ENCODE results near the gene C1QTNF12.

Gene C1QTNF12

DNA sequence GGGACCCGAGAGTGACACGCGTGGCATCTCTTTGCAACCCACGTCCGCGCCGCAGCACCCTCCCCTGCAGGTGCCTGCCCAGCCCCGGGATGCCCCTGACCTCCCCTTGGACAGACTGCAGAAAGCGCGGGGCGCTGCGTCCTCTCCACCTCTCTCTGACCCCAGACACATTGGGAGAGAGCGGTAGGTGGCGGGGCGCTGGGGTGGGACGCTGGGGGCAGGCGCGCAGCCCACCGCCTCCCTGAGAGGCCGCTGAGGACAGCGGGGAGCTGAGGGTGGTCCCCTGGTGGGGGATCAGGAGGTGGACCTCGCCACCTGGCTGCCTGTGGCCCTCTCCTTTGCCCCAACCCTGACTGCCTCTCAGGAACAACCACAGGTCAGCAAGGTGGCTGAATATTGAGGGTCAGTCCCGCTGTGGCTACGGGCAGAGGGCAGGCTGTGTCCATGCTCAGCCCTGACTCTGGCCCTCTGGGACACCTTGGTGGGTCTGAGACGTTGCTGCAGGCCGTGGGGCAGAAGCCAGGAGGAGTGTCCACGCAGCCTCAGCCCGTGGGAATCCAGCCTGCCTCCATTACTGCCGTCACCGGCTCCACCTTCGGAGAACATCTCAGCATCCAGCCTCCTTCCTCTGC lies 27.9 kb upstream of the C1QTNF12 start:
- TF ChIP-seq, protein P1, sequence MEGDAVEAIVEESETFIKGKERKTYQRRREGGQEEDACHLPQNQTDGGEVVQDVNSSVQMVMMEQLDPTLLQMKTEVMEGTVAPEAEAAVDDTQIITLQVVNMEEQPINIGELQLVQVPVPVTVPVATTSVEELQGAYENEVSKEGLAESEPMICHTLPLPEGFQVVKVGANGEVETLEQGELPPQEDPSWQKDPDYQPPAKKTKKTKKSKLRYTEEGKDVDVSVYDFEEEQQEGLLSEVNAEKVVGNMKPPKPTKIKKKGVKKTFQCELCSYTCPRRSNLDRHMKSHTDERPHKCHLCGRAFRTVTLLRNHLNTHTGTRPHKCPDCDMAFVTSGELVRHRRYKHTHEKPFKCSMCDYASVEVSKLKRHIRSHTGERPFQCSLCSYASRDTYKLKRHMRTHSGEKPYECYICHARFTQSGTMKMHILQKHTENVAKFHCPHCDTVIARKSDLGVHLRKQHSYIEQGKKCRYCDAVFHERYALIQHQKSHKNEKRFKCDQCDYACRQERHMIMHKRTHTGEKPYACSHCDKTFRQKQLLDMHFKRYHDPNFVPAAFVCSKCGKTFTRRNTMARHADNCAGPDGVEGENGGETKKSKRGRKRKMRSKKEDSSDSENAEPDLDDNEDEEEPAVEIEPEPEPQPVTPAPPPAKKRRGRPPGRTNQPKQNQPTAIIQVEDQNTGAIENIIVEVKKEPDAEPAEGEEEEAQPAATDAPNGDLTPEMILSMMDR (IDR thresholded peaks at IDR 0.05; ENCODE audit: borderline replicate concordance, control extremely low read depth, extremely low read depth, insufficient read depth, missing control alignments) = no peak
- in situ Hi-C loops (cut with MboI; ENCODE audit: low sequenced_read_pairs, unreplicated experiment) = loop anchor here (25.0 kb wide), 1 partner anchor 387 kb away; no protein-coding TSS in a partner anchor
- no peak for DNase-seq (ENCODE audit: low spot score)

DNA sequence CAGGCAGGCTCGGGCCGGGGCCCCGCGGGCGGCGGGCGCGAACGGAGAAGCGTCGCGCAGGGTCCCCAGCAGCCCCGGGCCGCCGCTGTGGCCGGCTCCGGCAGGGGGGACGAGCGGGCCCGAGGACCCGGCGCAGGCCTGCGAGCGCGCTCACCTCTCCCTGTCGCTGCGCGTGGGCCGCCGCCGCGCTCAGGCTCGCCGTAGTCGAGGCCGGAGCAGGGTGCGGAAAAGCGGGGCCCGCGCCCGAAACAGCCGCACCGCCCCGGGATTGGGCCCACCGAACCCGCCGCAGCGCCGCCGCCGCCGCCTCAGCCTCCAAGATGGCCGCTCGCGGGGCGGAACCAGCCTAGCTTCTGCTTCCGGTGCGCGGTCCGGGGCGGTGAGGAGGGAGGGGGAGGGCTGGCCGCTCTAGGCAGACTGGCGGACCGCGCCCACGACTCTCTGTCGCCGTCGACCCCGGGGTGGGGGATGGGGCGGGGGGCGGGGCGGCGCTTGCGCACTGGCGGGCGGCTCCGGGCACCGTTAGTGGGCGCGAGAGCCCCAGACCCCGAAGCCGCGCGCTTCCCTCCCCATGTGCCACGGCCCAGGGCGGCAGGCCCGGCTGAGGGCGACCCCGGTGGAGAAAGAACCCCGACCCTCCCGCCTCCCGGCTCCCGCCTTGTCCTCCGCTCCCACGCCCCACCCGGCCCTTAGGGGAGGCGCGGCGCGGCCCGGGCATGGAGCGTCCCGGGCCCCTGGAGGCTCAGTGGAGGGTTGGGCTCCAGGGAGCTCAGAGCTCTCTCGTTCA lies 27.2 kb upstream of the C1QTNF12 start, which contains the start of gene UBE2J2:
Gene UBE2J2 (minus strand): TSS at position 343 of the 787 bp plus-strand sequence. CDS start 5,862 bp downstream, outside the sequence.
- TF ChIP-seq, protein P1 (IDR thresholded peaks at IDR 0.05; ENCODE audit: borderline replicate concordance, control extremely low read depth, extremely low read depth, insufficient read depth, missing control alignments) = no peak
- peak; percentile 100 for DNase-seq (ENCODE audit: low spot score)
- in situ Hi-C loops (cut with MboI; ENCODE audit: low sequenced_read_pairs, unreplicated experiment) = loop anchor here (25.0 kb wide), 1 partner anchor 386 kb away; no protein-coding TSS in a partner anchor

DNA sequence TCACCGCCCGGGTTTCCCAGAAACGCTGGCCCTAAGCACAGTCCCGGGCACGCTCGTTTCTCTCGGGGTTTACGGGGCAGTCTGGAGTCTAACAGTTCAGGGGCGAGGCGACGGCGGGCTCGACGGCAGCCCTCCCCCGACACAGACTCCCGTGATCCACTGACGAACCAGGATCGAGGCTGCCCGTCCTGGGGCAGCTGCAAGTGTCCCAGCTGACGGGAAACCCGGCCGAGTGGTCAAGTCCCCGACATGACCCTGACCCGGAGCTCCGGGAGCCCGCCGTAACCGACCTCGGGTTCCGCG lies 26.6 kb upstream of the C1QTNF12 start:
- in situ Hi-C loops (cut with MboI; ENCODE audit: low sequenced_read_pairs, unreplicated experiment) = loop anchor here (25.0 kb wide), 1 partner anchor 386 kb away; no protein-coding TSS in a partner anchor
- no peak for DNase-seq (ENCODE audit: low spot score)
- TF ChIP-seq, protein P1 (IDR thresholded peaks at IDR 0.05; ENCODE audit: borderline replicate concordance, control extremely low read depth, extremely low read depth, insufficient read depth, missing control alignments) = no peak

DNA sequence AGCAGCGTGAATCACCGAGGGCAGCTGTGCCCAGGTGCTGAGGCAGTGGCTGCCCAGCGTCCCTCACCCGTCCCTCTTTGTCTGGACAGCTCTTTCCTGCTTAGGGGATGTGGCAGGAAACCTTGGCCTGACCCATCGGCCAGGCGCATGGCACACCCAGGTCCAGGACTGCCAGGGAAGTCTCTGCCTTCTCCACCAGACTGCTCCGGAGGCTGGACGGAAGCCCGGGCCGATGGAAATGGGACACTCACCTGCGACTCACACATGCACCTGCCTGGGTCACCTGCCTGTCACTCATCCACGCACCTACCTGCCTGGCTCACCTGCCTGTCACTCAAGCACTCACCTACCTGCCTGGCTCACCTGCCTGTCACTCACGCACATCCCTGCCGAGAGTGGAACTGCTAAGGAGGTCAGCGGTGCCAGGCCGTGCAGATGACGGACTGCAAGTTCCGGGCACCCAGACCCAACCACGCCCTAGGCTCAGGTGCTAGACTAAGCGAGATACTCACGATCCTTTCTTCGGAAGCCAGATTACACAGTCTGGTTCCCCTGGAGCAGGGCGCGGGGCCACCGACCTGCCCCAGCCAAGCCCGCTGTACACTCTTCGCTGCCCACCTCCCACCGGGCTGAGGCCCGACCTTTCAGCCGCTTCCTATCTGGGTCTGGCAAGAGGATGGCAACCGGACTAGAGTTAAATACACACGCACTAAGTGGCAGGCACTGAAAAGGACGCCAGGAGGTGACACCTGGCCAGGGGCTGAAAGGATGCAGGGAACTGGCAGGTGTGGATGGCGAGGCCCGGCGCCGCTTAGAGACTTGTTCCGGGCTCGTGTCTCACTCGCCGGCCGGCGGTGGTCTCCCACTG lies 26.1 kb upstream of the C1QTNF12 start:
- in situ Hi-C loops (cut with MboI; ENCODE audit: low sequenced_read_pairs, unreplicated experiment) = loop anchor here (25.0 kb wide), 1 partner anchor 385 kb away; no protein-coding TSS in a partner anchor
- DNase-seq (ENCODE audit: low spot score) = no peak

DNA sequence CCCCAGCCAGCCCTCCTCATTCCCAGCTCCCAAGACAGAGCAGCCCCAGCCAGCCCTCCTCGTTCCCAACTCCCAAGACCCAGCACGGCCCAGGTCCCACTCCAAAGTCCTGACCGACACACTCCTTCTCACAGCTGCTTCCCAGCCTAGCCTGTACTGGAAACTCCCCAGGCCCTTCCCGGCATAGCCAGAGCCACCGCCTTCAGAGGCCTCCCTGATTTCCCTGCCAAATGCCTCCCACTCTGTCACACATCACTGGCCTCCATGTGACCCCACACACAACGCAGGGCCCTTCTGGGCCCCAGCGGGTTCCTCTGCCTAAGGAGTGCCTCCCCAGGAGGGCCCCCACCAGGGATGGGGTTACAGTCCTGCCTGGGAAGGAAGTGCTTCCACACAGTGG lies 24.3 kb upstream of the C1QTNF12 start:
- in situ Hi-C loops (cut with MboI; ENCODE audit: low sequenced_read_pairs, unreplicated experiment) = loop anchor here (25.0 kb wide), 1 partner anchor 384 kb away; no protein-coding TSS in a partner anchor
- no peak for DNase-seq (ENCODE audit: low spot score)
- TF ChIP-seq, protein P1 (IDR thresholded peaks at IDR 0.05; ENCODE audit: borderline replicate concordance, control extremely low read depth, extremely low read depth, insufficient read depth, missing control alignments) = no peak

More for the DNA sequence above, 26.1 kb upstream of the C1QTNF12 start:
- TF ChIP-seq, protein P1 (IDR thresholded peaks at IDR 0.05; ENCODE audit: borderline replicate concordance, control extremely low read depth, extremely low read depth, insufficient read depth, missing control alignments) = no peak

DNA sequence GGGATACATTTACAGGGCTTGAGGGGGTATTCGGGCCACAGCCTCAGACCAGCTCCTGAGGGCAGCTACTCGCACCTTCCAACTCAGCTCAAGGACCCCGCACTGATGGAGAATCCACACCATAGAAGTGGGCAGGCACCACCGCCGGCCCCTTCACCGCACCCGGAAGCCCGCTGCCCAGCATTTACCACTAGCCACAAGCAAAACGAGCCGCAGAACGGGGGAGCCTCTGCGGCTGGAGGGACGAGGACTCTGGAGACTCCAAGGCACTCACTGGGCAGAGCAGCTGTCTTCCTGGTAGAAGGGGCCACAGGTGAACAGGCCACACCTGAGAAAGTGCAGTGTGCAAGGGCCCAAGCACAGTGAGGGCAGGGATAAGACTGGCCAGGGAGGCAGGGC lies 21.8 kb upstream of the C1QTNF12 start:
- TF ChIP-seq, protein P1 (IDR thresholded peaks at IDR 0.05; ENCODE audit: borderline replicate concordance, control extremely low read depth, extremely low read depth, insufficient read depth, missing control alignments) = no peak
- no peak for DNase-seq (ENCODE audit: low spot score)
- in situ Hi-C loops (cut with MboI; ENCODE audit: low sequenced_read_pairs, unreplicated experiment) = loop anchor here (25.0 kb wide), 1 partner anchor 381 kb away; no protein-coding TSS in a partner anchor

All from GM13976 (cell line).